Right atrium auricular region (tissue), 2 donors: ENCODE measurements around the gene FSD1L. TPM values are rescaled to one million over a fixed set of nuclear protein-coding genes. Genes with fewer than 3 reads are reported as not detected.
A peak's percentile ranks its signal among the peaks of the same experiment; 100 is the strongest.

ENCODE experiments used
- DNase-seq: peaks from one replicate; pipeline ENCODE4 v3.0.0-alpha.2; 2019; ENCODE audit warnings: low spot score
- H3K27ac ChIP-seq, 2 donors: fragments of 200-600 bp; sonication (generic); 1 replicate in 1 of 2; 2 replicates in 1 of 2; pipeline ENCODE4 v1.5.1; 2016 to 2019
- H3K27me3 ChIP-seq, 2 donors: fragments of 200-600 bp; sonication (generic); one replicate each; pipeline versions ENCODE4 v1.5.1 to v1.6.0; 2017 to 2019
- H3K36me3 ChIP-seq: fragments of 200-600 bp; sonication (generic); one replicate; pipeline ENCODE4 v1.5.1; 2016
- H3K4me1 ChIP-seq, 2 donors: fragments of 200-600 bp; sonication (generic); one replicate each; pipeline versions ENCODE4 v1.5.1 to v1.6.0; 2017 to 2019
- H3K4me3 ChIP-seq, 2 donors: fragments of 200-600 bp; sonication (generic); 1 replicate in 1 of 2; 2 replicates in 1 of 2; pipeline ENCODE4 v1.5.1; 2017 to 2019; ENCODE audit warnings: mild to moderate bottlenecking in 1 of 2, moderate library complexity in 1 of 2
- H3K9me3 ChIP-seq, 2 donors: fragments of 200-600 bp; sonication (generic); one replicate each; pipeline ENCODE4 v1.5.1; 2019
- total RNA-seq, 2 donors: library from RNA; depleted of rRNA; stranded (reverse); fragments of >200 nt; gene quantifications; one replicate each; pipeline ENCODE4 v1.1.0, GENCODE V29; 2016
- TF ChIP-seq, protein P1 (sequence below), 2 donors: fragments of 200-600 bp; sonication (generic); IDR thresholded peaks; one replicate each; pipeline ENCODE4 v1.5.1; 2019; ENCODE audit warnings: antibody characterized with exemption in 2 of 2

The FSD1L gene
- total RNA-seq, 2 donors from 2014 or later: 1.6 to 1.7 TPM

- TF ChIP-seq, protein P1, sequence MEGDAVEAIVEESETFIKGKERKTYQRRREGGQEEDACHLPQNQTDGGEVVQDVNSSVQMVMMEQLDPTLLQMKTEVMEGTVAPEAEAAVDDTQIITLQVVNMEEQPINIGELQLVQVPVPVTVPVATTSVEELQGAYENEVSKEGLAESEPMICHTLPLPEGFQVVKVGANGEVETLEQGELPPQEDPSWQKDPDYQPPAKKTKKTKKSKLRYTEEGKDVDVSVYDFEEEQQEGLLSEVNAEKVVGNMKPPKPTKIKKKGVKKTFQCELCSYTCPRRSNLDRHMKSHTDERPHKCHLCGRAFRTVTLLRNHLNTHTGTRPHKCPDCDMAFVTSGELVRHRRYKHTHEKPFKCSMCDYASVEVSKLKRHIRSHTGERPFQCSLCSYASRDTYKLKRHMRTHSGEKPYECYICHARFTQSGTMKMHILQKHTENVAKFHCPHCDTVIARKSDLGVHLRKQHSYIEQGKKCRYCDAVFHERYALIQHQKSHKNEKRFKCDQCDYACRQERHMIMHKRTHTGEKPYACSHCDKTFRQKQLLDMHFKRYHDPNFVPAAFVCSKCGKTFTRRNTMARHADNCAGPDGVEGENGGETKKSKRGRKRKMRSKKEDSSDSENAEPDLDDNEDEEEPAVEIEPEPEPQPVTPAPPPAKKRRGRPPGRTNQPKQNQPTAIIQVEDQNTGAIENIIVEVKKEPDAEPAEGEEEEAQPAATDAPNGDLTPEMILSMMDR (IDR thresholded peaks at IDR 0.05): no peak
- DNase-seq: no peak
- Histone ChIP-seq H3K4me1 (peaks cover 0 to 16% of the 10 kb centered on the region in 2 donors), H3K27me3 (no peaks in the 10 kb centered on the region), H3K27ac (no peak overlapping the region), H3K36me3 (no peaks in the 10 kb centered on the region), H3K9me3 (no peaks in the 10 kb centered on the region), H3K4me3 (no peak overlapping the region)
These were observed 8.1 kb downstream of the FSD1L start for GRCh38 chr9:105455836-105456475.

- no peaks in the 10 kb centered on the region for H3K36me3 ChIP-seq
- TF ChIP-seq, protein P1 (IDR thresholded peaks at IDR 0.05): no peak
- no peak for DNase-seq
- no peaks in the 10 kb centered on the region for H3K9me3 ChIP-seq
- H3K27me3 ChIP-seq: no peaks in the 10 kb centered on the region
- peak overlapping the region in 1 of 2 donors; percentile 31 for H3K4me3 ChIP-seq
- peaks cover 0 to 16% of the 10 kb centered on the region in 2 donors for H3K4me1 ChIP-seq
- H3K27ac ChIP-seq: peak overlapping the region; percentile 22 to 52
These were observed 9.9 kb downstream of the FSD1L start for GRCh38 chr9:105457560-105458294.

GRCh38 chr9:105458404-105458803 lies 10.6 kb downstream of the FSD1L start:
- no peak for DNase-seq
- Histone ChIP-seq H3K9me3 (no peaks in the 10 kb centered on the region), H3K36me3 (no peaks in the 10 kb centered on the region), H3K27ac (peak overlapping the region in 1 of 2 donors; percentile 52), H3K4me1 (peaks cover 0 to 16% of the 10 kb centered on the region in 2 donors), H3K4me3 (no peak overlapping the region), H3K27me3 (no peaks in the 10 kb centered on the region)
- TF ChIP-seq, protein P1 (IDR thresholded peaks at IDR 0.05): no peak

DNA sequence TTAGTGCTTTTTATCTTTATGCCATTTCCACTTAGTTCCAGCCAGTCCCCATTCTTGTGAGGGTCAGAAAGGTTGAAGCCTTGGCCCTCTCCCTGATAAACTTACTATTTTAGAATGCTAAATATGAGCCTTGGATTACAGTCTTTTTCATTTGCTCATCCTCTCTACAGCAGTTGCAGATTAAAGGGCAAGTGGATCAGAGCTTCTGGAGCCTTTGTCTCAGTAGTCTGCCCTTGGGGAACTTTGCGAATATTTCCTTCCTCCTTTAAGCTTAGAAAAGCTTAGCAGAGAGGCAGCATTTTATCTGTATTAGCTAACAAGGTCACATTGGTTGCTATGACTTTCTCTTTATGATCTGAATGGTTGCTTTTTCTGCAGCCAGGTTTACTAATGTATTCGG lies 11.5 kb downstream of the FSD1L start:
- Histone ChIP-seq H3K27ac (no peak overlapping the region), H3K36me3 (peaks cover 1% of the 10 kb centered on the region), H3K27me3 (no peaks in the 10 kb centered on the region), H3K4me3 (no peak overlapping the region), H3K4me1 (peaks cover 0 to 16% of the 10 kb centered on the region in 2 donors), H3K9me3 (no peaks in the 10 kb centered on the region)
- DNase-seq: no peak
- TF ChIP-seq, protein P1 (IDR thresholded peaks at IDR 0.05): no peak

DNA sequence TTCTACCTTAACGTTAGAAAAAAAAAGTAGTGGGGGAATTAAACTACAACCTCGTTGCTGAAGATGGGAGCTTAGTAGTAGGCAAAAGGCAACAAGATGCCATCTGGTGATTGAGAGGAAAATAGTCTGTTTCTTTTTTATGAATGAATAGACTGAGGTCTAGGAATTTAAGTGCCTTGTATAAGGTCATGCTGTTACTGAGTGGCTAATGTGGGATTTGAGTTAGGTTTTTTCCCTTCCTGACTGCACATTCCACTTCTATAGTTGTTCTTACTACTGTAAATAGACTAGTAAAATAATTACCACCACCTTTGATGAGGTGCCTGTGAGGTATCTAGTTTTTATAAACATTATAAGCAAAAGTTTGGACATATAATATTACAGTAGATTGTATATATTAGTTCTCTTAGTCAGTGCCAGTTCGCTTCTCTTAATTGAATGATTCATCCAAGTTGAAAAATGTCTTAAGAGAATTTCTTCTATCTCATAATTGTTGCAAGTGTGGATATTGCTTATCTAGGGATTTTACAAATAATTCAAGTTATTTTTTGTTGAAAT lies 19.1 kb downstream of the FSD1L start:
- no peak overlapping the region for H3K4me3 ChIP-seq
- H3K36me3 ChIP-seq: peaks cover 13% of the 10 kb centered on the region

More for the DNA sequence above, 19.1 kb downstream of the FSD1L start:
- no peak for DNase-seq
- Histone ChIP-seq H3K27ac (no peak overlapping the region), H3K4me1 (no peaks in the 10 kb centered on the region), H3K27me3 (no peaks in the 10 kb centered on the region), H3K9me3 (no peaks in the 10 kb centered on the region)
- TF ChIP-seq, protein P1 (IDR thresholded peaks at IDR 0.05): no peak
